Neural cell (in vitro differentiated cells): ENCODE results near the gene ERC2. TPM values are rescaled to one million over a fixed set of nuclear protein-coding genes. Genes with fewer than 3 reads are reported as not detected.

Source experiments
- H2AFZ ChIP-seq: fragments of 200-600, 300-800 bp; sonication (generic), shearing (Covaris generic); 2 replicates; pipeline ENCODE4 v1.6.0; 2014; ENCODE audit warnings: low read depth, mild to moderate bottlenecking, antibody characterized with exemption, low read length, moderate library complexity
- H3F3A ChIP-seq: fragments of 200-600 bp; shearing (Covaris generic); 2 replicates; pipeline ENCODE4 v1.6.1; 2016; ENCODE audit warnings: mild to moderate bottlenecking, moderate library complexity, mixed read lengths, antibody characterized with exemption, low read length; ENCODE audit not compliant: insufficient read depth, poor library complexity, severe bottlenecking
- H3K27ac ChIP-seq: fragments of 200-600, 300-800 bp; sonication (generic), shearing (Covaris generic); 2 replicates; pipeline ENCODE4 v1.5.1; 2014; ENCODE audit warnings: mild to moderate bottlenecking, low read length, moderate library complexity
- H3K27me3 ChIP-seq: fragments of 300-800, 200-600 bp; sonication (generic), shearing (Covaris generic); 2 replicates; pipeline ENCODE4 v1.6.0; 2014; ENCODE audit warnings: mild to moderate bottlenecking, low read depth, low read length, moderate library complexity; ENCODE audit not compliant: insufficient read depth
- H3K36me3 ChIP-seq: fragments of 300-800, 200-600 bp; sonication (generic), shearing (Covaris generic); 2 replicates; pipeline ENCODE4 v1.5.1; 2014; ENCODE audit warnings: mild to moderate bottlenecking, antibody characterized with exemption, low read length, moderate library complexity; ENCODE audit not compliant: insufficient read depth
- H3K4me2 ChIP-seq: fragments of 300-800, 200-600 bp; sonication (generic), shearing (Covaris generic); 2 replicates; pipeline ENCODE4 v1.6.0; 2014; ENCODE audit warnings: mild to moderate bottlenecking, low read length
- H3K4me3 ChIP-seq: fragments of 300-800, 200-600 bp; sonication (generic), shearing (Covaris generic); 2 replicates; pipeline ENCODE4 v1.5.1; 2014; ENCODE audit warnings: mild to moderate bottlenecking, low read length, moderate library complexity
- H3K79me2 ChIP-seq: fragments of 200-600 bp; shearing (Covaris generic); replicated peaks from 2 replicates; pipeline ENCODE4 v1.6.0; 2014; ENCODE audit warnings: mild to moderate bottlenecking, low read length, moderate library complexity; ENCODE audit not compliant: insufficient read depth
- H3K9ac ChIP-seq: fragments of 300-800, 200-600 bp; sonication (generic), shearing (Covaris generic); 2 replicates; pipeline ENCODE4 v1.6.1; 2016; ENCODE audit warnings: mild to moderate bottlenecking, low read length, mixed read lengths
- H3K9me2 ChIP-seq: fragments of 200-600 bp; shearing (Covaris generic); 2 replicates; pipeline ENCODE4 v1.6.1; 2016; ENCODE audit warnings: mild to moderate bottlenecking, low read length, mixed read lengths; ENCODE audit not compliant: insufficient read depth
- H3K9me3 ChIP-seq: fragments of 200-600, 300-800 bp; sonication (generic), shearing (Covaris generic); 2 replicates; pipeline ENCODE4 v1.6.1; 2016; ENCODE audit warnings: mild to moderate bottlenecking, mixed run types, low read length, moderate library complexity, mixed read lengths
- H4K20me1 ChIP-seq: fragments of 200-600 bp; shearing (Covaris generic); 2 replicates; pipeline ENCODE4 v1.6.1; 2016; ENCODE audit warnings: mild to moderate bottlenecking, mixed run types; ENCODE audit not compliant: insufficient read depth
- EP300 ChIP-seq: fragments of 450-650 bp; conservative IDR thresholded peaks from 2 replicates; pipeline ENCODE4 v1.6.1; 2014; ENCODE audit warnings: antibody characterized with exemption, mild to moderate bottlenecking, moderate library complexity; ENCODE audit not compliant: poor library complexity, severe bottlenecking
- EZH2 ChIP-seq: fragments of 200-600, 300-800 bp; shearing (Covaris generic), sonication (generic); IDR thresholded peaks from 2 replicates; pipeline ENCODE4 v1.6.1; 2014; ENCODE audit warnings: antibody characterized with exemption, low read length, borderline replicate concordance, mild to moderate bottlenecking; ENCODE audit not compliant: insufficient read depth, poor library complexity, severe bottlenecking
- MXI1 ChIP-seq: fragments of 450-650 bp; conservative IDR thresholded peaks from 2 replicates; pipeline ENCODE4 v1.6.1; 2014; ENCODE audit warnings: antibody characterized with exemption, mild to moderate bottlenecking; ENCODE audit not compliant: poor library complexity, severe bottlenecking
- POLR2AphosphoS5 ChIP-seq: IDR thresholded peaks from 2 replicates; pipeline ENCODE4 v1.6.1; 2012
- RAD21 ChIP-seq: fragments of 450-650 bp; conservative IDR thresholded peaks from 2 replicates; pipeline ENCODE4 v1.6.1; 2014; ENCODE audit warnings: antibody characterized with exemption, mild to moderate bottlenecking, moderate library complexity
- SMC3 ChIP-seq: fragments of 450-650 bp; conservative IDR thresholded peaks from 2 replicates; pipeline ENCODE4 v1.6.1; 2014; ENCODE audit warnings: antibody characterized with exemption, mild to moderate bottlenecking, moderate library complexity; ENCODE audit not compliant: poor library complexity
- TAF1 ChIP-seq: IDR thresholded peaks from 2 replicates; pipeline ENCODE4 v1.6.1; 2012; ENCODE audit warnings: low read depth
- polyA plus RNA-seq: library from polyadenylated mRNA; depleted of rRNA; stranded (reverse); fragments of >200 nt; gene quantifications from 2 replicates; pipeline ENCODE4 v1.2.3, GENCODE V29; 2014
- TF ChIP-seq, protein P1 (sequence below): IDR thresholded peaks from 2 replicates; pipeline ENCODE4 v1.6.1; 2012; ENCODE audit warnings: borderline replicate concordance
- TF ChIP-seq, protein P2 (sequence below): fragments of 450-650 bp; IDR thresholded peaks from 2 replicates; pipeline ENCODE4 v1.5.1; 2014; ENCODE audit warnings: antibody characterized with exemption, mild to moderate bottlenecking, moderate library complexity; ENCODE audit not compliant: poor library complexity, severe bottlenecking

The ERC2 gene
- polyA plus RNA-seq, 1 donor from 2014 or later: 60.4 TPM

DNA sequence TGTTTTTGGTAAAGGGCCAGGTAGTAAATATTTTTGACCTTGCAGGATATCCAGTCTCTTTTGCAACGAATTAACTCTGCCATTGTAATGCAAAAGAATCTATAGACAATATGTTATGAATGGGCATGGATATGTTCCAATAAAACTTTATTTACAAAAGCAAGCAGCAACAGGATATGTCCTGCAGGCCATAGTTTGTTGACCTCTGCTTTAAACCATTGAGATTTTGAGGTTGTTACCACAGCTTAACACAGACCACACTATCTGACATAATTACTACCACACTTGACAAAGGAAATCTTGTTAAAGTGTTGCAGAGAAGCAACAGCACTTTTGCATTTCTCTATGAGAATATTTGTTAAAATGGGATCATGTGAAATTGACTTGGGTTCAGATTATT lies 349.3 kb downstream of the ERC2 start:
- Histone ChIP-seq H2AFZ (no peak overlapping the region), H3K4me2 (no peak overlapping the region), H3F3A (no peaks in the 10 kb centered on the region), H3K36me3 (no peaks in the 10 kb centered on the region), H3K27me3 (no peaks in the 10 kb centered on the region), H4K20me1 (no peaks in the 10 kb centered on the region), H3K9me3 (no peaks in the 10 kb centered on the region), H3K27ac (no peak overlapping the region), H3K9me2 (no peaks in the 10 kb centered on the region), H3K9ac (no peak overlapping the region), H3K79me2 (no peaks in the 10 kb centered on the region), H3K4me3 (no peak overlapping the region)
- TF ChIP-seq, protein P1, sequence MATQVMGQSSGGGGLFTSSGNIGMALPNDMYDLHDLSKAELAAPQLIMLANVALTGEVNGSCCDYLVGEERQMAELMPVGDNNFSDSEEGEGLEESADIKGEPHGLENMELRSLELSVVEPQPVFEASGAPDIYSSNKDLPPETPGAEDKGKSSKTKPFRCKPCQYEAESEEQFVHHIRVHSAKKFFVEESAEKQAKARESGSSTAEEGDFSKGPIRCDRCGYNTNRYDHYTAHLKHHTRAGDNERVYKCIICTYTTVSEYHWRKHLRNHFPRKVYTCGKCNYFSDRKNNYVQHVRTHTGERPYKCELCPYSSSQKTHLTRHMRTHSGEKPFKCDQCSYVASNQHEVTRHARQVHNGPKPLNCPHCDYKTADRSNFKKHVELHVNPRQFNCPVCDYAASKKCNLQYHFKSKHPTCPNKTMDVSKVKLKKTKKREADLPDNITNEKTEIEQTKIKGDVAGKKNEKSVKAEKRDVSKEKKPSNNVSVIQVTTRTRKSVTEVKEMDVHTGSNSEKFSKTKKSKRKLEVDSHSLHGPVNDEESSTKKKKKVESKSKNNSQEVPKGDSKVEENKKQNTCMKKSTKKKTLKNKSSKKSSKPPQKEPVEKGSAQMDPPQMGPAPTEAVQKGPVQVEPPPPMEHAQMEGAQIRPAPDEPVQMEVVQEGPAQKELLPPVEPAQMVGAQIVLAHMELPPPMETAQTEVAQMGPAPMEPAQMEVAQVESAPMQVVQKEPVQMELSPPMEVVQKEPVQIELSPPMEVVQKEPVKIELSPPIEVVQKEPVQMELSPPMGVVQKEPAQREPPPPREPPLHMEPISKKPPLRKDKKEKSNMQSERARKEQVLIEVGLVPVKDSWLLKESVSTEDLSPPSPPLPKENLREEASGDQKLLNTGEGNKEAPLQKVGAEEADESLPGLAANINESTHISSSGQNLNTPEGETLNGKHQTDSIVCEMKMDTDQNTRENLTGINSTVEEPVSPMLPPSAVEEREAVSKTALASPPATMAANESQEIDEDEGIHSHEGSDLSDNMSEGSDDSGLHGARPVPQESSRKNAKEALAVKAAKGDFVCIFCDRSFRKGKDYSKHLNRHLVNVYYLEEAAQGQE: no peak
- TF ChIP-seq EZH2 (no peak), EP300 (no peak), POLR2AphosphoS5 (no peak), MXI1 (no peak), SMC3 (no peak)

DNA sequence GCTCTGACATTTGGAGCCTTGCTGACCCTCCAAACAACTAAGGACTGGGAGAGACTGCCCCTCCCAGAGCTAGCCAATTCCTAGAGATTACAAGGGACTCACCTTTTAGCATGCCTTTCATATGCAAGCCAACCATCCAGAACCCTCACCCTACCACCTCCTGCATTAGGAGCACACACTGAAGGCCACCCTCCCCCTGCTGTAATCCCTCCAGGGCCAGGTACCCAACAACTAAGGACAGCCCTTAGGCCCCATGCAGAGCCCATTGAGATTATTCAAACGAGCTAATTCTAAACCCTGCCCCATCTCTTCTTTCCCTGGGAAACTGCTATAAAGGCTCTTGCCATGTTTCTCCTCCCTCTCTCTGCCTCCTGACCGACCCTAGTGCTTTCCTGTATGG lies 352.6 kb downstream of the ERC2 start:
- Histone ChIP-seq H2AFZ (no peak overlapping the region), H3F3A (no peaks in the 10 kb centered on the region), H3K9me3 (no peaks in the 10 kb centered on the region), H4K20me1 (no peaks in the 10 kb centered on the region), H3K27ac (no peak overlapping the region), H3K9me2 (no peaks in the 10 kb centered on the region), H3K27me3 (no peaks in the 10 kb centered on the region), H3K36me3 (no peaks in the 10 kb centered on the region), H3K9ac (no peak overlapping the region), H3K4me2 (no peak overlapping the region), H3K79me2 (no peaks in the 10 kb centered on the region), H3K4me3 (no peak overlapping the region)
- TF ChIP-seq RAD21 (no peak), EZH2 (no peak), EP300 (no peak), MXI1 (no peak), SMC3 (no peak)
- TF ChIP-seq, protein P2, sequence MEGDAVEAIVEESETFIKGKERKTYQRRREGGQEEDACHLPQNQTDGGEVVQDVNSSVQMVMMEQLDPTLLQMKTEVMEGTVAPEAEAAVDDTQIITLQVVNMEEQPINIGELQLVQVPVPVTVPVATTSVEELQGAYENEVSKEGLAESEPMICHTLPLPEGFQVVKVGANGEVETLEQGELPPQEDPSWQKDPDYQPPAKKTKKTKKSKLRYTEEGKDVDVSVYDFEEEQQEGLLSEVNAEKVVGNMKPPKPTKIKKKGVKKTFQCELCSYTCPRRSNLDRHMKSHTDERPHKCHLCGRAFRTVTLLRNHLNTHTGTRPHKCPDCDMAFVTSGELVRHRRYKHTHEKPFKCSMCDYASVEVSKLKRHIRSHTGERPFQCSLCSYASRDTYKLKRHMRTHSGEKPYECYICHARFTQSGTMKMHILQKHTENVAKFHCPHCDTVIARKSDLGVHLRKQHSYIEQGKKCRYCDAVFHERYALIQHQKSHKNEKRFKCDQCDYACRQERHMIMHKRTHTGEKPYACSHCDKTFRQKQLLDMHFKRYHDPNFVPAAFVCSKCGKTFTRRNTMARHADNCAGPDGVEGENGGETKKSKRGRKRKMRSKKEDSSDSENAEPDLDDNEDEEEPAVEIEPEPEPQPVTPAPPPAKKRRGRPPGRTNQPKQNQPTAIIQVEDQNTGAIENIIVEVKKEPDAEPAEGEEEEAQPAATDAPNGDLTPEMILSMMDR: no peak

DNA sequence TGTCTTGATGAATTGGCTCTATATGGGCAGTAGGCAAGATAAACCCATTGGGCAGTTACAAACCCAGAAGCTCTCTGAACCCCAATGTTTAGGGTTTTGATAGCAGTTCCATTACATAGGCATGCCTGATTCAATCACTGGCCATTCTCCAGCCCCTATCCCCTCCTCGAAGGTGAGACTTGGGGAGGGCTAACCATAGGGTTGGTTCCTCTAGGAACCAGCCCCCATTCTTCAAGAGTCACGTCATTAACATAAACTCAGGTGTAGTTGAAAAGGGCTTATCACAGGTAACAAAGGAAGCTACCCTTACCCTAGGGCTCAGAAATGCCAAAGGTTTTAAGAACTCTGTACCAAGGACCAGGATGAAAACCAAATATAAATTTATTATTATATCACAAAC lies 353.1 kb downstream of the ERC2 start:
- H3K27me3 ChIP-seq: no peaks in the 10 kb centered on the region
- H3F3A ChIP-seq: no peaks in the 10 kb centered on the region
- no peak for TF ChIP-seq POLR2AphosphoS5
- TF ChIP-seq TAF1: no peak
- no peak for TF ChIP-seq MXI1
- no peak for TF ChIP-seq EP300
- TF ChIP-seq EZH2: no peak
- TF ChIP-seq RAD21: no peak
- TF ChIP-seq, protein P2: no peak
- TF ChIP-seq SMC3: no peak
- TF ChIP-seq, protein P1: no peak
- no peaks in the 10 kb centered on the region for H4K20me1 ChIP-seq
- no peaks in the 10 kb centered on the region for H3K36me3 ChIP-seq
- no peaks in the 10 kb centered on the region for H3K9me3 ChIP-seq
- no peaks in the 10 kb centered on the region for H3K9me2 ChIP-seq
- H3K4me2 ChIP-seq: no peak overlapping the region
- H2AFZ ChIP-seq: no peak overlapping the region
- no peaks in the 10 kb centered on the region for H3K79me2 ChIP-seq
- no peak overlapping the region for H3K27ac ChIP-seq
- no peak overlapping the region for H3K9ac ChIP-seq
- H3K4me3 ChIP-seq: no peak overlapping the region
